ENCODE data around the gene COX6A2.

GRCh38 chr16:31475946-31476302 is 47.8 kb upstream of the COX6A2 start:
- TF ChIP-seq EZH2phosphoT487 (IDR thresholded peaks at IDR 0.05; ENCODE audit: insufficient read depth, low read depth) (no peak), EZH2 (IDR thresholded peaks at IDR 0.05; ENCODE audit: insufficient read depth, poor library complexity, severe bottlenecking) (no peak)

All from GM23248 (cell line).